ENCODE data around the gene PRMT7. TPM values are rescaled to one million over a fixed set of nuclear protein-coding genes. Genes with fewer than 3 reads are reported as not detected.
A peak's percentile ranks its signal among the peaks of the same experiment; 100 is the strongest.

The PRMT7 gene
- total RNA-seq, 4 donors from 2014 or later = 74.1 to 91.5 (median 78.0) TPM

DNA sequence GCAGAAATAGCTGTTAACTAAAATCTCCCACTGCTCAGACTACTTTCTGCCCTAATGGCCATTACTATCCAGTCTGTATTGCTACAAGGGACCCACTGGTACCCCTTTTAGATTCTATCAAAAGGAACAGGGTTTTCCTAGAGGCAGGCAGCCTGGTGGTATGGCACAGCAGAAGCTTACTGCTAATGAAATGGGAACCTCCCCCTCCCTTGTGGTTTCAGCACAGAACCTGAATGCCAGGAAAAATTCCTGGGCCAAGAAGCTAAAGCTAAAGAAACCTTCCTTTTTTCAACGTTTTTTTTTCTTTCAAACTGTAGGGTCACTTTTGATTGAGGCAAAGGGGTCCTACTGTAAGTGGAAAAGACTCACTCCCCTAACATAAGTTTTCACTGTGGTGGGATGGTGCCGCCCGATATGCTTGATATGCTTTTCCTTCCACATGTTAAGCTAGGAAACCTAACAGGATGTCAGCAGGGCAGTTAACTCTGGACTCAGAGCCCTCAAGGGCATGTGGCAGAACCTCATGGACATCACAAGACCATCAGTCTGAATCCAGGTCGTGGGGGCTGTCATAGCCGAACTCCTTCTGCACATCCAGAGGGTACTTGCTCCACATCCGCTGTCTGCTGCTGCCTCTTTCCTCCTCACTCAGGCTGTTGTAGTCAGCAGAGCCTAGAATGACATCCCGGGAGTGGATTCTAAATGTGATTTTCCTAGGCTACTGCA is 9.9 kb upstream of the PRMT7 start:
- peaks cover 0 to 10% (median 0%) of the 10 kb centered on the region in 4 donors for H3K4me1 ChIP-seq
- H3K4me3 ChIP-seq = no peak overlapping the region
- peaks cover 2 to 100% (median 37%) of the 10 kb centered on the region in 3 donors for H3K36me3 ChIP-seq
- peak in 1 of 2 donors; percentile 4 for TF ChIP-seq EP300 (IDR thresholded peaks at IDR 0.05)
- no peak for TF ChIP-seq CTCF (IDR thresholded peaks at IDR 0.05)
- DNase-seq (ENCODE audit: low spot score in 2 of 2) = no peak
- H3K27me3 ChIP-seq = no peaks in the 10 kb centered on the region
- no peaks in the 10 kb centered on the region for H3K9me3 ChIP-seq
- no peak overlapping the region for H3K27ac ChIP-seq
- 78 to 81% methylated on average over 7 of the region's 7 CpGs for WGBS, 2 donors

DNA sequence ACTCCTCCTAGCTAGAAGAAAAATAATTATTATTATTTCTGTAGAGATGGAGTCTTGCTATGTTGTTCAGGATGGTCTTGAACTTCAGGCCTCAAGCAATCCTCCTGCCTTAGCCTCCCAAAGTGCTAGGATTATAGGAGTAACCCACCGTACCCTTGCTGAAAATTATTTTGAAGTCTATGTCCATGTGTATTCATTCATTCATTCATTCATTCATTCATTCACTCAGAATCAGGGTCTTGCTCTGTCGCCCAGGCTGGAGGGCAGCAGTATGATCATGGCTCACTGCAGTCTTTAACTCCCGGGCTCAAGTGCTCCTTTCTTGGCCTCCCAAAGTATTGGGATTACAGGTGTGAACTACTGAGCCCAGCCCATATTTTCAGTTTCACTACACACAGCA is 4.2 kb upstream of the PRMT7 start:
- Histone ChIP-seq H3K27me3 (no peaks in the 10 kb centered on the region), H3K4me1 (peaks cover 0 to 27% (median 18%) of the 10 kb centered on the region in 4 donors), H3K9me3 (no peaks in the 10 kb centered on the region), H3K4me3 (no peak overlapping the region), H3K36me3 (peaks cover 2 to 70% (median 18%) of the 10 kb centered on the region in 3 donors), H3K27ac (no peak overlapping the region)
- no peak for DNase-seq (ENCODE audit: low spot score in 2 of 2)
- TF ChIP-seq POLR2A (IDR thresholded peaks at IDR 0.05) (no peak), CTCF (IDR thresholded peaks at IDR 0.05) (no peak), EP300 (IDR thresholded peaks at IDR 0.05) (no peak)
- 93% methylated on average over 3 of the region's 3 CpGs for WGBS, 2 donors

DNA sequence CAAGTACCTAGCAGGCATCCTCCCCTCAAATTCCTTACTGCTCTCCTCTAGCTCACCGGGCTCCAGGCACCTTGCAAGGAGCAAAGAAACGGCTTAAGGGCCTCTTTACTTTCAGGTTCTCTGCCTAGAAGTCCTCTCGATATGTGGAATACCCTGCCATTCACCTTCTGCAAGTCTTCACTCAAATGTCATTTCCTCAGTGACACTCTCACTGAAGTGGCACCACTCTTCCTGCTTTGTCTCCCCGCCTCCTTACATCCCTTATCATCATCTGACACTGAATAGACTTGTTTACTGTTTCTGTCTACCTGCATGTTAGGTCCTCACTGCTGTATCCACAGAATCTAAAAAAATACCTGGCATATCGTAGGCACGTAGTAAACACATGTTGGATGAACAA is 1.0 kb upstream of the PRMT7 start:
- 47 to 58% methylated on average over 6 of the region's 6 CpGs for WGBS, 2 donors
- H3K36me3 ChIP-seq = peaks cover 0 to 52% (median 3%) of the 10 kb centered on the region in 3 donors
- H3K9me3 ChIP-seq = no peaks in the 10 kb centered on the region
- peaks cover 0 to 48% (median 27%) of the 10 kb centered on the region in 4 donors for H3K4me1 ChIP-seq
- DNase-seq (ENCODE audit: low spot score in 2 of 2) = no peak
- TF ChIP-seq EP300 (IDR thresholded peaks at IDR 0.05) = no peak
- no peak for TF ChIP-seq POLR2A (IDR thresholded peaks at IDR 0.05)
- no peak for TF ChIP-seq CTCF (IDR thresholded peaks at IDR 0.05)
- peak overlapping the region; percentile 74 to 87 (median 82) for H3K4me3 ChIP-seq
- H3K27me3 ChIP-seq = no peaks in the 10 kb centered on the region
- peak overlapping the region in 2 of 4 donors; percentile 79 to 82 for H3K27ac ChIP-seq

GRCh38 chr16:68310437-68310773 is 414 bp upstream of the PRMT7 start:
- Histone ChIP-seq H3K27me3 (no peaks in the 10 kb centered on the region), H3K4me1 (peaks cover 0 to 48% (median 27%) of the 10 kb centered on the region in 4 donors), H3K9me3 (no peaks in the 10 kb centered on the region), H3K4me3 (peak overlapping the region; percentile 74 to 87 (median 82)), H3K27ac (peak overlapping the region; percentile 71 to 84 (median 80)), H3K36me3 (peaks cover 0 to 50% (median 3%) of the 10 kb centered on the region in 3 donors)
- DNase-seq (ENCODE audit: low spot score in 2 of 2) = no peak
- TF ChIP-seq CTCF (IDR thresholded peaks at IDR 0.05) = no peak
- no peak for TF ChIP-seq EP300 (IDR thresholded peaks at IDR 0.05)
- no peak for TF ChIP-seq POLR2A (IDR thresholded peaks at IDR 0.05)
- 0% methylated on average over 28 of the region's 29 CpGs; no CpG with 5 or more reads in 1 of the 2 donors for WGBS, 2 donors

GRCh38 chr16:68313116-68313515 is 2.3 kb downstream of the PRMT7 start:
- Histone ChIP-seq H3K27ac (no peak overlapping the region), H3K9me3 (no peaks in the 10 kb centered on the region), H3K36me3 (peaks cover 0 to 50% (median 3%) of the 10 kb centered on the region in 3 donors), H3K27me3 (no peaks in the 10 kb centered on the region), H3K4me1 (peaks cover 0 to 48% (median 27%) of the 10 kb centered on the region in 4 donors), H3K4me3 (no peak overlapping the region)
- DNase-seq (ENCODE audit: low spot score in 2 of 2) = no peak
- 65 to 81% methylated on average over 4 of the region's 4 CpGs for WGBS, 2 donors
- TF ChIP-seq POLR2A (IDR thresholded peaks at IDR 0.05) (no peak), EP300 (IDR thresholded peaks at IDR 0.05) (no peak), CTCF (IDR thresholded peaks at IDR 0.05) (no peak)
